Endothelial cell of umbilical vein (primary cell): ENCODE results near the gene PPP2R3B. TPM values are rescaled to one million over a fixed set of nuclear protein-coding genes. Genes with fewer than 3 reads are reported as not detected.

Experiments used
- BruUV-seq: library from RNA; stranded (reverse); fragments of 400-500 nt; replicated peaks from 2 replicates; lab custom pipeline; 2021; lab: Mats Ljungman, UMichigan
- CTCF ChIA-PET: fragments of 300-600, 350-600 bp; sonication (Branson Sonifier 250); formaldehyde crosslinking; loops from one replicate; lab custom pipeline; 2021; ENCODE audit warnings: antibody characterized with exemption, inconsistent platforms; lab: Charles Lee
- POLR2A ChIA-PET: fragments of 300-600, 350-600 bp; sonication (Branson Sonifier 250); formaldehyde crosslinking; loops from one replicate; lab custom pipeline; 2021; ENCODE audit warnings: antibody characterized with exemption, inconsistent platforms; lab: Charles Lee
- DNase-seq: peaks from one replicate; pipeline ENCODE4 v3.0.0-alpha.2; 2011; ENCODE audit warnings: low read depth, low spot score
- FAIRE-seq: peaks from 2 replicates; lab custom pipeline; 2011; peaks lifted over from hg19 to GRCh38; lab: Jason Lieb, UNC
- H2AFZ ChIP-seq: 2 replicates; pipeline ENCODE4 v1.6.0; 2012; ENCODE audit warnings: low read depth, low read length, control low read depth, inconsistent platforms
- H3K27ac ChIP-seq: 2 replicates; pipeline ENCODE4 v1.5.1; 2011; ENCODE audit warnings: low read depth, mild to moderate bottlenecking, control low read depth, low read length, moderate library complexity; ENCODE audit not compliant: insufficient read depth
- H3K27me3 ChIP-seq, 2 experiments: 2 replicates each; pipeline versions ENCODE4 v1.6.0 to v1.6.1; 2011; ENCODE audit warnings: low read length in 2 of 2, mixed read lengths in 1 of 2; ENCODE audit not compliant: control insufficient read depth in 2 of 2, insufficient read depth in 2 of 2
- H3K36me3 ChIP-seq, 2 experiments: 2 replicates in 1 of 2; 3 replicates in 1 of 2; pipeline ENCODE4 v1.5.1; 2011; ENCODE audit warnings: low read length in 2 of 2, mild to moderate bottlenecking in 1 of 2, moderate library complexity in 1 of 2; ENCODE audit not compliant: control insufficient read depth in 2 of 2, insufficient read depth in 2 of 2; ENCODE audit errors: extremely low read depth in 1 of 2
- H3K4me1 ChIP-seq: 3 replicates; pipeline ENCODE4 v1.5.1; 2011; ENCODE audit warnings: mild to moderate bottlenecking, low read length; ENCODE audit not compliant: control insufficient read depth, insufficient read depth; ENCODE audit errors: extremely low read depth
- H3K4me2 ChIP-seq: 2 replicates; pipeline ENCODE4 v1.6.1; 2011; ENCODE audit warnings: low read length, control low read depth, mixed read lengths; ENCODE audit not compliant: insufficient read depth
- H3K4me3 ChIP-seq, 3 experiments: fragments of 200-600 bp in 1 of 3; sonication (generic), shearing (Covaris generic) in 1 of 3; replicated peaks in 1 of 3; 2 replicates each; pipeline ENCODE4 v1.5.1; 2011 to 2016; ENCODE audit warnings: control low read depth in 3 of 3, low read length in 3 of 3, mild to moderate bottlenecking in 2 of 3, inconsistent platforms in 1 of 3, low read depth in 1 of 3, moderate library complexity in 1 of 3; ENCODE audit not compliant: insufficient read depth in 1 of 3
- H3K79me2 ChIP-seq: 2 replicates; pipeline ENCODE4 v1.6.0; 2012; ENCODE audit warnings: low read length, inconsistent platforms; ENCODE audit not compliant: control insufficient read depth, insufficient read depth
- H3K9ac ChIP-seq: replicated peaks from 2 replicates; pipeline ENCODE3; 2011; ENCODE audit warnings: low read length, control low read depth; ENCODE audit not compliant: insufficient read depth; ENCODE audit errors: extremely low read depth
- H3K9me1 ChIP-seq: replicated peaks from 3 replicates; pipeline ENCODE4 v1.6.0; 2011; ENCODE audit warnings: mild to moderate bottlenecking, low read length; ENCODE audit not compliant: control insufficient read depth, insufficient read depth; ENCODE audit errors: extremely low read depth
- H3K9me3 ChIP-seq: replicated peaks from 2 replicates; pipeline ENCODE4 v1.5.1; 2012; ENCODE audit warnings: low read length, inconsistent platforms; ENCODE audit not compliant: control insufficient read depth, insufficient read depth
- H4K20me1 ChIP-seq: replicated peaks from 2 replicates; pipeline ENCODE3; 2011; ENCODE audit warnings: mild to moderate bottlenecking, low read length; ENCODE audit not compliant: control insufficient read depth, insufficient read depth; ENCODE audit errors: extremely low read depth
- EZH2 ChIP-seq: IDR thresholded peaks from 2 replicates; pipeline ENCODE4 v1.6.1; 2012; ENCODE audit warnings: borderline replicate concordance, low read depth, mild to moderate bottlenecking, moderate library complexity, low read length, inconsistent platforms; ENCODE audit not compliant: severe bottlenecking
- FOS ChIP-seq: IDR thresholded peaks from 2 replicates; pipeline ENCODE4 v1.6.1; 2011; ENCODE audit warnings: mild to moderate bottlenecking, low read length, moderate library complexity, borderline replicate concordance; ENCODE audit not compliant: insufficient read depth
- GATA2 ChIP-seq: IDR thresholded peaks from 2 replicates; pipeline ENCODE4 v1.7.0; 2011; ENCODE audit warnings: low read depth, mild to moderate bottlenecking, moderate library complexity, mixed read lengths, low read length; ENCODE audit not compliant: insufficient read length, insufficient read depth
- JUN ChIP-seq: IDR thresholded peaks from 2 replicates; pipeline ENCODE4 v1.6.1; 2011; ENCODE audit warnings: borderline replicate concordance, low read depth; ENCODE audit not compliant: insufficient read length, insufficient read depth
- MYC ChIP-seq: IDR thresholded peaks from one replicate; pipeline ENCODE4 v1.6.1; 2011; ENCODE audit warnings: mild to moderate bottlenecking, low read depth, low read length
- POLR2A ChIP-seq: IDR thresholded peaks from 2 replicates; pipeline ENCODE4 v1.6.1; 2012; ENCODE audit warnings: low read depth, mild to moderate bottlenecking, control low read depth, low read length
- POLR2AphosphoS5 ChIP-seq: IDR thresholded peaks from 2 replicates; pipeline ENCODE4 v1.6.1; 2012; ENCODE audit warnings: low read depth, mild to moderate bottlenecking, control low read depth, low read length, moderate library complexity; ENCODE audit not compliant: insufficient read depth
- dilution Hi-C: fragments of 300-500 bp; cut with MboI; formaldehyde crosslinking; loops from one replicate; pipeline ENCODE4 v1.15.0; 2019; ENCODE audit warnings: low sequenced_read_pairs; ENCODE audit not compliant: extremely low pct_ligation_motif_present
- intact Hi-C: fragments of 100-400 bp; cut with micrococcal nuclease; formaldehyde crosslinking; loops from one replicate; pipeline ENCODE4 v1.10.0; 2022
- polyA plus RNA-seq, 4 experiments: library from polyadenylated mRNA; depleted of rRNA in 3 of 4; stranded (reverse) in 3 of 4; unstranded in 1 of 4; fragments of >200 nt; gene quantifications; 2 replicates each; pipeline versions ENCODE4 v1.2.1 to v1.2.3, GENCODE V29; 2011 to 2012; ENCODE audit warnings: missing spikeins in 1 of 4
- total RNA-seq: library from RNA; stranded (reverse); gene quantifications from 2 replicates; pipeline ENCODE4 v1.2.3, GENCODE V29; 2021
- TF ChIP-seq, protein P1 (sequence below), 2 donors: IDR thresholded peaks; 1 replicate in 1 of 2; 2 replicates in 1 of 2; pipeline ENCODE4 v1.5.1; 2011; ENCODE audit warnings: low read length in 2 of 2, mild to moderate bottlenecking in 2 of 2, moderate library complexity in 2 of 2, control low read depth in 1 of 2, inconsistent platforms in 1 of 2, low read depth in 1 of 2; ENCODE audit not compliant: insufficient read depth in 1 of 2; ENCODE audit errors: extremely low read depth in 1 of 2
- TF ChIP-seq, protein P2 (sequence below): IDR thresholded peaks from 2 replicates; pipeline ENCODE4 v1.6.1; 2011; ENCODE audit not compliant: insufficient read depth, insufficient read length

PPP2R3B gene
- total and polyA plus RNA-seq, 2 donors (not counting 3 experiments of a cell fraction or from before 2014, with no cell fraction given), result 19.1 to 33.6 TPM

DNA sequence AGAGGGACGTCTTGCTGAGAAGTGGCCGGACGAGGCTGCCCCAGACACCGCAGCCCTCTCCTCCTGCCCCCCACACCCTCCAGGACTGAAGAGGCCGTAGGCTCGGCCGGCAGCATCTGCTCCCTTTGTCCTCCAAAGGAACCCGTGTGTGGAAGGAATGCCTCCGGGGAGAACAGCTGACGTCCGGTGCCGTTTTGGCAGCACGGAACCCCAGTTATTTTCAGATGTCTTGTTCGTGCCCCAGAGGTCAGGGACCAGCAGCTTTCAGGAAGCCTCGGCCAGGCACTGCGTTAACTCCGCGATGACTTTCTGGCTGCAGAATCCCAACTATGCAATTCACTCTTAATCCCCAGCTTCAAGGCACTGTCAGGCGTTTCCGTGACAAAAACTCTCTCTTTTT, 10.9 kb upstream of the PPP2R3B start:
- H3K4me1 ChIP-seq, result no peaks in the 10 kb centered on the region
- H2AFZ ChIP-seq, result peak overlapping the region; percentile 12
- no peaks in the 10 kb centered on the region for H3K27me3 ChIP-seq
- H3K4me3 ChIP-seq, result no peak overlapping the region
- no peak for TF ChIP-seq MYC
- TF ChIP-seq POLR2A, result no peak
- TF ChIP-seq, protein P1, sequence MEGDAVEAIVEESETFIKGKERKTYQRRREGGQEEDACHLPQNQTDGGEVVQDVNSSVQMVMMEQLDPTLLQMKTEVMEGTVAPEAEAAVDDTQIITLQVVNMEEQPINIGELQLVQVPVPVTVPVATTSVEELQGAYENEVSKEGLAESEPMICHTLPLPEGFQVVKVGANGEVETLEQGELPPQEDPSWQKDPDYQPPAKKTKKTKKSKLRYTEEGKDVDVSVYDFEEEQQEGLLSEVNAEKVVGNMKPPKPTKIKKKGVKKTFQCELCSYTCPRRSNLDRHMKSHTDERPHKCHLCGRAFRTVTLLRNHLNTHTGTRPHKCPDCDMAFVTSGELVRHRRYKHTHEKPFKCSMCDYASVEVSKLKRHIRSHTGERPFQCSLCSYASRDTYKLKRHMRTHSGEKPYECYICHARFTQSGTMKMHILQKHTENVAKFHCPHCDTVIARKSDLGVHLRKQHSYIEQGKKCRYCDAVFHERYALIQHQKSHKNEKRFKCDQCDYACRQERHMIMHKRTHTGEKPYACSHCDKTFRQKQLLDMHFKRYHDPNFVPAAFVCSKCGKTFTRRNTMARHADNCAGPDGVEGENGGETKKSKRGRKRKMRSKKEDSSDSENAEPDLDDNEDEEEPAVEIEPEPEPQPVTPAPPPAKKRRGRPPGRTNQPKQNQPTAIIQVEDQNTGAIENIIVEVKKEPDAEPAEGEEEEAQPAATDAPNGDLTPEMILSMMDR (IDR thresholded peaks at IDR 0.05; ENCODE audit: extremely low read depth in 1 of 2, insufficient read depth in 1 of 2, low read depth in 1 of 2, low read length in 2 of 2), result no peak
- peak; percentile 32 for TF ChIP-seq JUN
- no peak for TF ChIP-seq EZH2
- TF ChIP-seq FOS, result no peak
- TF ChIP-seq, protein P2, sequence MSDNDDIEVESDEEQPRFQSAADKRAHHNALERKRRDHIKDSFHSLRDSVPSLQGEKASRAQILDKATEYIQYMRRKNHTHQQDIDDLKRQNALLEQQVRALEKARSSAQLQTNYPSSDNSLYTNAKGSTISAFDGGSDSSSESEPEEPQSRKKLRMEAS, result no peak
- peak; percentile 36 for TF ChIP-seq POLR2AphosphoS5
- TF ChIP-seq GATA2, result no peak
- FAIRE-seq (peak; percentile 73), DNase-seq (peak; percentile 73)
- no peaks in the 10 kb centered on the region for H3K79me2 ChIP-seq
- H3K9me3 ChIP-seq, result no peaks in the 10 kb centered on the region
- H3K27ac ChIP-seq, result peak overlapping the region; percentile 44
- intact Hi-C loops (no loop called here), dilution Hi-C loops (no loop called here)
- peak overlapping the region; percentile 4 for H3K4me2 ChIP-seq
- no peaks in the 10 kb centered on the region for H3K9me1 ChIP-seq
- H3K36me3 ChIP-seq, result no peaks in the 10 kb centered on the region
- H3K9ac ChIP-seq, result no peak overlapping the region
- no peaks in the 10 kb centered on the region for H4K20me1 ChIP-seq
- CTCF ChIA-PET, result no interaction called here
- BruUV-seq, result no TSS peak
- POLR2A ChIA-PET, result no interaction called here
